ENCODE results near the gene IL15. TPM values are rescaled to one million over a fixed set of nuclear protein-coding genes. Genes with fewer than 3 reads are reported as not detected.

Gene IL15
- total RNA-seq, 2 donors from 2014 or later: 2.0 to 4.2 TPM

DNA sequence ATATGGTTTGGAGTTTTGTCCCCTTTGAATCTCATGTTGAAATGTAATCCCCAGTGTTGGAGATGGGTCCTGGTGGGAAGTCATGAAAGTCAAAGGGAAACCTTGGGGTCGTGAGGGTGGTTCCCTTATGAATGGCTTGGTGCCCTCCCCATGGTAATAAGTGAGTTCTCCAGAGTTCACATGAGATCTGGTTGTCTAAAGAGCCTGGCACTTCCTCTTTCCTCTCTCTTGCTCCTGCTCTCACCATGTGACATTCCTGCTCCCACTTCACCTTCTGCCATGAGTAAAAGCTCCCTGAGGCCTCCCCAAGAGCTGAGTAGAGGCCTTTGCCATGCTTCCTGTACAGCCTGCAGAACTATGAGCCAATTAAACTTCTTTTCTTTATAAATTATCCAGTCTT lies 5.5 kb upstream of the IL15 start:
- Histone ChIP-seq H3K4me1 (peaks cover 0 to 3% of the 10 kb centered on the region in 2 donors), H3K27me3 (no peaks in the 10 kb centered on the region), H3K36me3 (no peaks in the 10 kb centered on the region), H3K27ac (no peak overlapping the region), H3K9me3 (no peaks in the 10 kb centered on the region), H3K4me3 (no peak overlapping the region)
- DNase-seq (ENCODE audit: low spot score): no peak
- TF ChIP-seq, protein P1, sequence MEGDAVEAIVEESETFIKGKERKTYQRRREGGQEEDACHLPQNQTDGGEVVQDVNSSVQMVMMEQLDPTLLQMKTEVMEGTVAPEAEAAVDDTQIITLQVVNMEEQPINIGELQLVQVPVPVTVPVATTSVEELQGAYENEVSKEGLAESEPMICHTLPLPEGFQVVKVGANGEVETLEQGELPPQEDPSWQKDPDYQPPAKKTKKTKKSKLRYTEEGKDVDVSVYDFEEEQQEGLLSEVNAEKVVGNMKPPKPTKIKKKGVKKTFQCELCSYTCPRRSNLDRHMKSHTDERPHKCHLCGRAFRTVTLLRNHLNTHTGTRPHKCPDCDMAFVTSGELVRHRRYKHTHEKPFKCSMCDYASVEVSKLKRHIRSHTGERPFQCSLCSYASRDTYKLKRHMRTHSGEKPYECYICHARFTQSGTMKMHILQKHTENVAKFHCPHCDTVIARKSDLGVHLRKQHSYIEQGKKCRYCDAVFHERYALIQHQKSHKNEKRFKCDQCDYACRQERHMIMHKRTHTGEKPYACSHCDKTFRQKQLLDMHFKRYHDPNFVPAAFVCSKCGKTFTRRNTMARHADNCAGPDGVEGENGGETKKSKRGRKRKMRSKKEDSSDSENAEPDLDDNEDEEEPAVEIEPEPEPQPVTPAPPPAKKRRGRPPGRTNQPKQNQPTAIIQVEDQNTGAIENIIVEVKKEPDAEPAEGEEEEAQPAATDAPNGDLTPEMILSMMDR (IDR thresholded peaks at IDR 0.05): no peak

DNA sequence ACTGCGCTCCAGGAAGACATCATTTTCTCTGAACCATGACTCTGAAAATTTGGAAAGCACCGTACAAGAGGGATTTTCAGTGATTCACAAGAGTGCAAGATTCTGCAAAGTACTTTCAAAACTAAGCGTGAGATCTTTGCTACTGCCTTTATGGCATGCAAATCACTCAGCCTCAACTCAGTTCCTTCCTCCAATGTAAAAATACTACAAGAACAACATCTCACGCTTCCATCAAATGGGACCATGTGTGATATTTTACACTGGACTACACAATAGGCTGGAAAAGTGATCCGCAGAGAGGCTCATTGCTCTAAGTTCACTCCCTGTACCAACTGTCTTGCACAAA lies 674 bp upstream of the IL15 start:
- Histone ChIP-seq H3K27me3 (no peaks in the 10 kb centered on the region), H3K4me1 (peaks cover 0 to 12% of the 10 kb centered on the region in 2 donors), H3K36me3 (no peaks in the 10 kb centered on the region), H3K4me3 (peak overlapping the region; percentile 59 to 84), H3K27ac (peak overlapping the region in 1 of 2 donors; percentile 81), H3K9me3 (no peaks in the 10 kb centered on the region)
- TF ChIP-seq, protein P1 (IDR thresholded peaks at IDR 0.05): no peak
- DNase-seq (ENCODE audit: low spot score): no peak

DNA sequence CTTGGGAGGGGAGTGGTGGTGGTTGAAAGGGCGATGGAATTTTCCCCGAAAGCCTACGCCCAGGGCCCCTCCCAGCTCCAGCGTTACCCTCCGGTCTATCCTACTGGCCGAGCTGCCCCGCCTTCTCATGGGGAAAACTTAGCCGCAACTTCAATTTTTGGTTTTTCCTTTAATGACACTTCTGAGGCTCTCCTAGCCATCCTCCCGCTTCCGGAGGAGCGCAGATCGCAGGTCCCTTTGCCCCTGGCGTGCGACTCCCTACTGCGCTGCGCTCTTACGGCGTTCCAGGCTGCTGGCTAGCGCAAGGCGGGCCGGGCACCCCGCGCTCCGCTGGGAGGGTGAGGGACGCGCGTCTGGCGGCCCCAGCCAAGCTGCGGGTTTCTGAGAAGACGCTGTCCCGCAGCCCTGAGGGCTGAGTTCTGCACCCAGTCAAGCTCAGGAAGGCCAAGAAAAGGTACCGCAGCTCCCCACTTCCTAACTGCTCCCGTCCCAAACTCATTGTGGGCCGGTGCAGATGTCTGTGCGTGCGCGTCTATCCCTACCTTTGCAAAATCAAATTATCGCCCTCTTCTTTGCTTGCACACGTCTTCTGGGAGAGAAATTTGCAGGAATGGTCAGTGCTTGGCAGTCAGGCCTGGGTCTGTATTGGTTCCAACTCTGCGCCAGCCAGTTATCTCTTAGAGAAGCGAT lies 533 bp downstream of the IL15 start:
- DNase-seq (ENCODE audit: low spot score): no peak
- peak overlapping the region; percentile 59 to 84 for H3K4me3 ChIP-seq

DNA sequence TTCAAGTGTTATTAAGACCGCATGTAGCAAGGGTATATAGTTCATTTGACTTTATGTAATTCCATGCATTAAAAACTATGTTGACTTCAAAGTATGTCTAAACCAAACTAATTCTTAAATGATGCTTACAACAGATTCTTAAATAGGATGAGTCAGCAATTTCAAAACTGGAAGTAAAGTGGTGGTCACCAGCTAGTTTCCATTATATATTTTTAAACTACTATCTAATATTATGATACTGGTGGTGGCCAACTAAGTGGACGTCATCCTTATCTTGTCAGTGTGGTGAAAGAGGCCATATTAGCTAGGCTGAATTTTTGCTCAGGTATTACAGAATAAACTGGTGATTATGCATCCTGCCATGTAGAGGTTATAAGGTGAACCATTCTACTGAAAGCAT lies 1.2 kb downstream of the IL15 start:
- Histone ChIP-seq H3K9me3 (no peaks in the 10 kb centered on the region), H3K27me3 (no peaks in the 10 kb centered on the region)

More for the DNA sequence above, 533 bp downstream of the IL15 start:
- Histone ChIP-seq H3K4me1 (peaks cover 0 to 12% of the 10 kb centered on the region in 2 donors), H3K27me3 (no peaks in the 10 kb centered on the region), H3K9me3 (no peaks in the 10 kb centered on the region), H3K27ac (peak overlapping the region; percentile 68 to 81), H3K36me3 (no peaks in the 10 kb centered on the region)
- TF ChIP-seq, protein P1 (IDR thresholded peaks at IDR 0.05): no peak

DNA sequence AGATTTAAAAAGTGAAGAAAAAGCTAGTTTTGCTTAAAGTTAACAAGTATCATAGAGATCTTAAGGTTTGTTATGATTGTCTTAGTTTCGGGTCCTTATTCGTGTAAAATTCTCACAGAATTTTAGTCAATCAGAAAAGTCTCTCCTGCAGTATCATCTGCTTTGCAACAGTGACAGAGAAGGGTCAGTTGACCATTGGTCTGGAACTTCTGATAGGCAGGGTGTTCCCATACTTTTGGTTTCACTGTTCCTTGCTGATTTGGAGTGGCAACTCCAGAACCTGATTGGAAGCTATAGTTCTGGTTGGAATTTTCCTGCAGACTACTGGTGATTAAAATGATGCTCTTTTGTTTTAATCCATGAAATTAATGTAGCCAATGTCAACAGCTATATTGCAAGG lies 1.8 kb downstream of the IL15 start:
- DNase-seq (ENCODE audit: low spot score): no peak
- H3K9me3 ChIP-seq: no peaks in the 10 kb centered on the region
- TF ChIP-seq, protein P1 (IDR thresholded peaks at IDR 0.05): no peak
- H3K4me3 ChIP-seq: peak overlapping the region in 1 of 2 donors; percentile 84
- H3K27me3 ChIP-seq: no peaks in the 10 kb centered on the region
- H3K27ac ChIP-seq: no peak overlapping the region
- peaks cover 0 to 12% of the 10 kb centered on the region in 2 donors for H3K4me1 ChIP-seq
- no peaks in the 10 kb centered on the region for H3K36me3 ChIP-seq

More for the DNA sequence above, 1.2 kb downstream of the IL15 start:
- Histone ChIP-seq H3K4me1 (peaks cover 0 to 12% of the 10 kb centered on the region in 2 donors), H3K36me3 (no peaks in the 10 kb centered on the region), H3K27ac (peak overlapping the region in 1 of 2 donors; percentile 81), H3K4me3 (peak overlapping the region; percentile 59 to 84)
- TF ChIP-seq, protein P1 (IDR thresholded peaks at IDR 0.05): no peak
- no peak for DNase-seq (ENCODE audit: low spot score)

DNA sequence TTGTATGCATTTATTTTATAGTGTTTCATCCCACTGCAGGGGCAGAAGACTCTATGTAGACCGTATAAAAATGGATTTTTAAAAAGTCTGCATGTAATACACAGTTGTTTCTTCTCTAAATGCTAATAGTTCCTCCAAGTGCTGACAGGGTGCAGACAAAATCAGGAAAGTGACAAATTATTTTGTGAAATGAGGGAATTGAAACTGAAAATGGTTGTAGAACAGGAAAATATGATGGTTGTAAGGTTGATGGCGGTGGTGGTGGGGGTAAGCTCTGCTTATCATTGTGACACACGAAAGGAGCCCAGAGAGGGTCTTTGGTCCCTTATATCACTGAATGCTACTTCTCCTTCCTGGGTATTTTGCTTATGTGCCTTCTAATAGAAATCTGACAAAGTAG lies 4.3 kb downstream of the IL15 start:
- Histone ChIP-seq H3K4me1 (peaks cover 0 to 11% of the 10 kb centered on the region in 2 donors), H3K27me3 (no peaks in the 10 kb centered on the region), H3K9me3 (no peaks in the 10 kb centered on the region), H3K36me3 (no peaks in the 10 kb centered on the region), H3K4me3 (no peak overlapping the region), H3K27ac (no peak overlapping the region)
- TF ChIP-seq, protein P1 (IDR thresholded peaks at IDR 0.05): no peak
- DNase-seq (ENCODE audit: low spot score): no peak

Data from right atrium auricular region (tissue), 2 donors.